HPDE6-E6E7 (cell line): ENCODE measurements around the gene PRR20B.
"Not testable (repeated sequence)": the region's sequence is repeated elsewhere in the genome, so short reads cannot be mapped to it uniquely, and the experiment has no call there.

Source experiments
- DNase-seq: peaks from one replicate; pipeline ENCODE4 v3.0.0; 2011; ENCODE audit warnings: missing footprints; ENCODE audit errors: extremely low spot score

The PRR20B gene

GRCh38 chr13:57147188-57147587 lies at the start of gene PRR20B:
TSS of gene PRR20B (plus strand) at chr13:57147488. CDS start at chr13:57147875, 387 bp downstream.
- not testable (repeated sequence) for DNase-seq

GRCh38 chr13:57114945-57115344 lies 32.3 kb upstream of the PRR20B start:
- no peak for DNase-seq

- no peak for DNase-seq
Observed at GRCh38 chr13:57123681-57124080, 23.6 kb upstream of the PRR20B start.

- no peak for DNase-seq
Observed at GRCh38 chr13:57128909-57129308, 18.4 kb upstream of the PRR20B start.

GRCh38 chr13:57136093-57136492 lies 11.2 kb upstream of the PRR20B start:
- DNase-seq: no peak

GRCh38 chr13:57137585-57137984 lies 9.7 kb upstream of the PRR20B start:
- no peak for DNase-seq

- peak; percentile 3 for DNase-seq
Observed at GRCh38 chr13:57138988-57139387, 8.3 kb upstream of the PRR20B start.

- DNase-seq: not testable (repeated sequence)
Observed at GRCh38 chr13:57139781-57140180, 7.5 kb upstream of the PRR20B start.

DNA sequence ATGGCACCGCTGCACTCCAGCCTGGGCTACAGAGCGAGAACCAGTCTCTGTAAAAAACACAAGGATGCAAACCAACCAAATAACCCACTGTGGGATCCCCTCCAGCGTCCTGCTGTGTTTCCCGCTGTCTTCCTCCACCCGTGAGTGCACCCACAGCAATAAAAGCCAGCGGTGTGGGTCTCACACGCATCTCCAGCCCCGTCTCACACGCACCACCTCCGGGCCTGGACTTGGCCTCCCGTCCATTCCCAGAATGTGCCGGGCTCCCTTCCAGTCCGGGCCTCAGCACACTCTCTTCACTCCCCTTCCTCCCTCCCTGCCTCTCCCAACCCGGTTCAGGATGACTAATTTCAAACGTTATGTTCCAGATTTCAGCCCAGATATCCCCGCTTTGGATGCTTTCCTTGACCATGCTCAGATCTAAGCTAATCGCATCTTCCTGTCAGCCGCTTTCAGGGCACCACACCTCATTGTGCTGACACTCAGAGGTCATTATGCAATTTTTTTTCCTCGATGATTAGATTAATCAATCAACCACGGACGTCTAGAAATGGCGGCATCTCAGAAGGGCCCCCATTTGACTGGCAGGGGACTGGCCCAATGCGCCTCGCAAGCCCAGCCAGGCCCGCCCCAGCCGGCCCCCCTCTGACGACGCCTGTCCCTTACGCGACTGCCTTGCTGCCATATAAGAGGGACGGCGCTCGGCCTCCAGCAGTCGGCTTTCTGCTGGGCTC lies 6.9 kb upstream of the PRR20B start, which contains the start of gene PRR20A:
Gene PRR20A (plus strand): TSS at position 684 of the 734 bp plus-strand sequence. CDS start 387 bp downstream, outside the sequence.
- not testable (repeated sequence) for DNase-seq

DNA sequence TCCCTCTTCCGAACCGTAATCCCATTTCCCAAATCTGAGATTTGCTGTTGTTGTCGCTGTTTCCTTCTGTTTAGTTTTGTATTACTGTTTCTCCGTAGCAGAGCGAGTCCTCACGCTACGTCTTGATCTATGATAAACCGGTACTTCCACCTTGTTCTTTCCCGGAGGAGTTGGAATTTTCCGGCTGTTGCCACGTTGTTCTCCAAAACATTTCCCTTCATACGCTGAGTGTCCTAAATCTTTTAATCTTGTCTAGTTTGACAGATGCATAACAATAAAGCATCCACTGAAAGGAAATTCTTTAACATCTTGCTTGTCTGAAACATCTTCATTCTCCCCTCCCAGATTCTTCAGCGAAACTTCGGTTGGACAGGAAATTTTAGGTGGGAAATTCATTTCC lies 818 bp downstream of the PRR20B start:
- DNase-seq: not testable (repeated sequence)

DNA sequence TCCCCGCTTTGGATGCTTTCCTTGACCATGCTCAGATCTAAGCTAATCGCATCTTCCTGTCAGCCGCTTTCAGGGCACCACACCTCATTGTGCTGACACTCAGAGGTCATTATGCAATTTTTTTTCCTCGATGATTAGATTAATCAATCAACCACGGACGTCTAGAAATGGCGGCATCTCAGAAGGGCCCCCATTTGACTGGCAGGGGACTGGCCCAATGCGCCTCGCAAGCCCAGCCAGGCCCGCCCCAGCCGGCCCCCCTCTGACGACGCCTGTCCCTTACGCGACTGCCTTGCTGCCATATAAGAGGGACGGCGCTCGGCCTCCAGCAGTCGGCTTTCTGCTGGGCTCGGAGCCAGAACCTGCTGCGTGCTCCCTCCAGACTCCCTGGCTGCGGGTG lies 6.5 kb downstream of the PRR20B start, which contains the start of gene PRR20C:
Gene PRR20C (plus strand): TSS at position 301 of the 400 bp plus-strand sequence. CDS start 387 bp downstream, outside the sequence.
- not testable (repeated sequence) for DNase-seq

GRCh38 chr13:57160332-57160731 lies 13.0 kb downstream of the PRR20B start, which contains the start of gene PRR20D:
TSS of gene PRR20D (plus strand) at chr13:57160632. CDS start at chr13:57161019, 387 bp downstream.
- DNase-seq: not testable (repeated sequence)

DNA sequence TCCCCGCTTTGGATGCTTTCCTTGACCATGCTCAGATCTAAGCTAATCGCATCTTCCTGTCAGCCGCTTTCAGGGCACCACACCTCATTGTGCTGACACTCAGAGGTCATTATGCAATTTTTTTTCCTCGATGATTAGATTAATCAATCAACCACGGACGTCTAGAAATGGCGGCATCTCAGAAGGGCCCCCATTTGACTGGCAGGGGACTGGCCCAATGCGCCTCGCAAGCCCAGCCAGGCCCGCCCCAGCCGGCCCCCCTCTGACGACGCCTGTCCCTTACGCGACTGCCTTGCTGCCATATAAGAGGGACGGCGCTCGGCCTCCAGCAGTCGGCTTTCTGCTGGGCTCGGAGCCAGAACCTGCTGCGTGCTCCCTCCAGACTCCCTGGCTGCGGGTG lies 19.6 kb downstream of the PRR20B start, which contains the start of gene PRR20E:
Gene PRR20E (plus strand): TSS at position 301 of the 400 bp plus-strand sequence. CDS start 387 bp downstream, outside the sequence.
- DNase-seq: not testable (repeated sequence)

DNA sequence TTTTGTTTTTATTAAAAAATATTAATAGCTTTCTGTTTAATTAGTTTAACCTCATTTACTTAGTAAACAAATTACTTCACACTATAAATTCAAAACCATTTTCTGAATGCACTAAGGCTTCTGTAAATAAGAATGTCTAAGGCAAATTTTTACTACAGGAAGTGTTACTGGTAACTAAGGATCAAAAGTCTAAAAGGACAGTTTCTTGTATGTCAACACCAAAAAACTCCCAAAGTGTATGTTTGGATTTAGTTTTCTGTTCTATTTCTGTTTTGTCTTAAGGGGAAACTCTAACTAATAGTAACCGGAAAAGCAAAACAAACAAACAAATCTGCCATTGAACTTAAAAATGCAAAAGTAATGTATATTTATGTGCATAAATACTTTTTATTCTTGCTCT lies 44.4 kb downstream of the PRR20B start:
- no peak for DNase-seq
